ENCODE data around the gene CYB5R3. TPM values are rescaled to one million over a fixed set of nuclear protein-coding genes. Genes with fewer than 3 reads are reported as not detected.

The CYB5R3 gene
- total and polyA plus RNA-seq, 4 experiments from 2014 or later, result 42.7 to 91.1 (median 44.8) TPM

DNA sequence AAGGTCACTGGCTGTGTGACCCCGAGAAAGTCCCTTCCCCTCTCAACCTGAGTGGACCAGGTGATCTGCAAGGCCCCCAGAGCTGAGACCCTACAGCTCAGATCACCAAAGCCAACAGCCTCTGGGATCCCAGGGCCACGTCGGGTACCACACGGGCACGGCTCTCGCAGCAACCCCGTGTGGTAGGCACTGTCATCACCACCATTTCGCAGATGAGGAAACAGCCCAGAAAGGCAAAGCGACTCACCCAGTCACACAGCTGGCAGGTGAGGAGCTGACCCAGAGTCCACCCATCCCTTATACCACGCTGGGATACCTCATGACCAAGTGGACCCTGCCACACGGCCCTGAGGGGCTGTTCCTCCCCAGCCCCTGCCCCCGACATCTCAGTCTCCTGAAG, 11.6 kb downstream of the CYB5R3 start:
- POLR2A ChIA-PET (ENCODE audit: partially characterized antibody), result interaction anchor here (1.5 kb wide), 1 partner anchor 22 kb away, joined by 5 read pairs; no protein-coding TSS in a partner anchor
- CTCF ChIA-PET (ENCODE audit: partially characterized antibody), result interaction anchor here (4.4 kb wide), 1 partner anchor 16 kb away, joined by 19 read pairs; no protein-coding TSS in a partner anchor
- no peak overlapping the region for H3K4me3 ChIP-seq (ENCODE audit: low read length in 2 of 2)
- peaks cover 0 to 4% (median 2%) of the 10 kb centered on the region in 4 donors for H3K4me1 Mint-ChIP-seq
- DNase-seq, result no peak
- no peaks in the 10 kb centered on the region for H3K27me3 ChIP-seq (ENCODE audit: insufficient read depth, low read length)
- intact Hi-C loops (cut with micrococcal nuclease), result no loop called here
- peaks cover 2 to 24% of the 10 kb centered on the region in 2 donors for H3K36me3 Mint-ChIP-seq
- peaks cover 2% of the 10 kb centered on the region for H3K36me3 ChIP-seq (ENCODE audit: insufficient read depth, low read length)
- H3K27me3 Mint-ChIP-seq, result no peaks in the 10 kb centered on the region
- peak overlapping the region in 3 of 7 donors; percentile 3 to 41 (median 34) for H3K27ac Mint-ChIP-seq
- H3K4me1 ChIP-seq (ENCODE audit: insufficient read depth, low read length), result no peaks in the 10 kb centered on the region
- no peaks in the 10 kb centered on the region for H3K9me3 Mint-ChIP-seq
- no peaks in the 10 kb centered on the region for H3K9me3 ChIP-seq (ENCODE audit: control insufficient read depth in 1 of 2, low read length in 2 of 2)
- H3K27ac ChIP-seq (ENCODE audit: low read depth, low read length), result no peak overlapping the region
- no peak overlapping the region for H3K4me3 Mint-ChIP-seq

DNA sequence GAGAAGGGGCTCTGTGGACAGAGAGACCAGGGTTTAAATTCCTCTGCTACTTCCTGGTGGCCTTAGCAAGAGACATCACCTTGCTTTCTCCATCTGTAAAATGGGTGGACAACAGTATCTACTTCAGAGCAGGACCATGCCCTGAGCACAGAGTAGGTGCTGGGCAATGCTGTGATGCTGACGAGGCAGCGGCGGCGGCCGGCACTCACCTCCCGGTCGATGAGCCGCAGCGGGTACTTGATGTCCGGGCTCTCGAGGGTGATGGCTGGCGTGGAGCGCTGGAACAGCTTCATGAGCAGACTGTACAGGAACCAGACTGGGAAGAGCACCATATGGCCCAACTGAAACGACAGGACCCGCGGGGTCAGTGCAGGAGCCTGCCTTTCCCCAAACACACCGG, 12.7 kb downstream of the CYB5R3 start:
- Histone ChIP-seq H3K4me3 (ENCODE audit: low read length in 2 of 2) (no peak overlapping the region), H3K36me3 (ENCODE audit: insufficient read depth, low read length) (peaks cover 10% of the 10 kb centered on the region), H3K4me1 (ENCODE audit: insufficient read depth, low read length) (no peaks in the 10 kb centered on the region), H3K27me3 (ENCODE audit: insufficient read depth, low read length) (no peaks in the 10 kb centered on the region), H3K27ac (ENCODE audit: low read depth, low read length) (no peak overlapping the region), H3K9me3 (ENCODE audit: control insufficient read depth in 1 of 2, low read length in 2 of 2) (no peaks in the 10 kb centered on the region)
- Mint-ChIP-seq H3K36me3 (peaks cover 3 to 30% of the 10 kb centered on the region in 2 donors), H3K4me1 (peaks cover 0 to 4% (median 2%) of the 10 kb centered on the region in 4 donors), H3K27ac (no peak overlapping the region), H3K9me3 (no peaks in the 10 kb centered on the region), H3K27me3 (no peaks in the 10 kb centered on the region), H3K4me3 (no peak overlapping the region)
- CTCF ChIA-PET (ENCODE audit: partially characterized antibody), result interaction anchor here (4.4 kb wide), 1 partner anchor 15 kb away, joined by 19 read pairs; no protein-coding TSS in a partner anchor
- no peak for DNase-seq
- POLR2A ChIA-PET (ENCODE audit: partially characterized antibody), result interaction anchor here (1.5 kb wide), 1 partner anchor 21 kb away, joined by 5 read pairs; no protein-coding TSS in a partner anchor
- intact Hi-C loops (cut with micrococcal nuclease), result no loop called here

DNA sequence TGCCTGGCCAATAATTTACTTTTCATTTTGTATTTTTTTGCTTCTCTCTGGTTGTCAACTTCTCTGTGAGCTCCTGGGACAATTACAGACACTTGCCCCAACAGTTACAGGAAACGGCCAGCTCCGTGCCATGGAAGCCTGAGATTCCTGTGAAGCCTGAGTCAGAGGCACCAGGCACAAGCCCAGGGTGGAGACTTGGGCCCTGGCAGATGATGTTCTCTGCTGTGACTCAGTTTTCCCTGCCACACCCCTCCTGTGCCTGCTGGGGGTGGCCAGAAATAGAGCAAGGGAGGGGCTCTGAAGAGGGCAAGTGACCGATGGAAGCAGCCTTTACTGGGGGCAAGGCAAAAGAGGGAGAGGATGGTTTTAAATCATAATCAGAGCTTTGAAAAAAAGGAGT, 13.7 kb downstream of the CYB5R3 start:
- ChIA-PET CTCF (ENCODE audit: partially characterized antibody) (interaction anchor here (0.6 to 4.4 kb wide), 2 partner anchors 14 to 96 kb away, joined by 3 to 19 read pairs; no protein-coding TSS in a partner anchor), POLR2A (ENCODE audit: partially characterized antibody) (no interaction called here)
- peaks cover 15% of the 10 kb centered on the region for H3K36me3 ChIP-seq (ENCODE audit: insufficient read depth, low read length)

DNA sequence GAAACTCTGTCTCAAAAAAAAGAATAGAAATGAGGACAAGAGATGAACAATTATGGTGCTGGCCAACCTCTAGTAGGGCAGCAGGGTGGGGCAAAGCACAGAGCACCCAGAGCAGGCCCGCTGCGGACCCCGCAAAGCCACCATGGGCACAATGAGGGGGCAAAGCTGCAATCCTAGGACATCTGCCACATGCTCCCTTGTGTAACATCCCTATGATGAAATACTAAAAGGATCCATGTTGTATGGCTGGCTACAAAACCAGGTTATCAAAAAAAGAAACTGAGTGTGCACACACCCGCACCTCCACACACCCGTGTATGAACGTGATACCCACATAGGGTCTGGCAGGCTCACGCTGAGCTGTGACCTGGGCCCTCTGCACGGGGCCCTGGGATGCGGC, 16.2 kb downstream of the CYB5R3 start:
- POLR2A ChIA-PET (ENCODE audit: partially characterized antibody), result no interaction called here
- peaks cover 11 to 45% of the 10 kb centered on the region in 2 donors for H3K36me3 Mint-ChIP-seq

More for the DNA sequence above, 13.7 kb downstream of the CYB5R3 start:
- no peak for DNase-seq
- intact Hi-C loops (cut with micrococcal nuclease), result no loop called here
- Mint-ChIP-seq H3K27ac (no peak overlapping the region), H3K36me3 (peaks cover 5 to 32% of the 10 kb centered on the region in 2 donors), H3K4me3 (no peak overlapping the region), H3K27me3 (no peaks in the 10 kb centered on the region), H3K4me1 (peaks cover 0 to 3% (median 2%) of the 10 kb centered on the region in 4 donors), H3K9me3 (no peaks in the 10 kb centered on the region)
- no peaks in the 10 kb centered on the region for H3K9me3 ChIP-seq (ENCODE audit: control insufficient read depth in 1 of 2, low read length in 2 of 2)
- no peak overlapping the region for H3K4me3 ChIP-seq (ENCODE audit: low read length in 2 of 2)
- H3K4me1 ChIP-seq (ENCODE audit: insufficient read depth, low read length), result no peaks in the 10 kb centered on the region
- H3K27ac ChIP-seq (ENCODE audit: low read depth, low read length), result no peak overlapping the region
- no peaks in the 10 kb centered on the region for H3K27me3 ChIP-seq (ENCODE audit: insufficient read depth, low read length)

DNA sequence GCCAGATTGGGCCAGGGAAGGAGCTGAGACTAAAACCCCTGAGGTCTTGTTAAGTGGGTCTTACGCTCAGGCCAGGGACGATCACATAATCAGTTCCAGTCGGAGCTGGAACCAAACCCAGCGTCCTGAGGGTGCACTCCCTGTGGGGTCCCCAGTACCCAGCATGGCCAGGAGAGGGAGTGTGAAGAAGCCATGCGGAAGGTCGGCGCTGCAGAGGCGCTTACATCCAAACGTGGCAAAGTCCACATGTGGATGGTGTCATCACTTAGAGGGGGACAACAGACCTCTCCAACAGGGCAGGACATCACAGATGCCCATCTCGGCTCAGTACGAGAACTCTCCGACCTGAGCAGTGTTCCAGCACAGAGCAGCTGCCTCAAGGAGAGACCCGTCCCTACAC, 17.1 kb downstream of the CYB5R3 start:
- Mint-ChIP-seq H3K27me3 (no peaks in the 10 kb centered on the region), H3K27ac (no peak overlapping the region), H3K9me3 (no peaks in the 10 kb centered on the region), H3K4me1 (no peaks in the 10 kb centered on the region), H3K4me3 (no peak overlapping the region), H3K36me3 (peaks cover 11 to 45% of the 10 kb centered on the region in 2 donors)
- H3K27ac ChIP-seq (ENCODE audit: low read depth, low read length), result no peak overlapping the region
- POLR2A ChIA-PET (ENCODE audit: partially characterized antibody), result no interaction called here
- H3K9me3 ChIP-seq (ENCODE audit: control insufficient read depth in 1 of 2, low read length in 2 of 2), result no peaks in the 10 kb centered on the region
- peaks cover 44% of the 10 kb centered on the region for H3K36me3 ChIP-seq (ENCODE audit: insufficient read depth, low read length)
- H3K4me3 ChIP-seq (ENCODE audit: low read length in 2 of 2), result no peak overlapping the region
- intact Hi-C loops (cut with micrococcal nuclease), result no loop called here
- H3K4me1 ChIP-seq (ENCODE audit: insufficient read depth, low read length), result no peaks in the 10 kb centered on the region
- no peaks in the 10 kb centered on the region for H3K27me3 ChIP-seq (ENCODE audit: insufficient read depth, low read length)
- CTCF ChIA-PET (ENCODE audit: partially characterized antibody), result interaction anchor here (1.7 kb wide), 1 partner anchor 11 kb away, joined by 4 read pairs; no protein-coding TSS in a partner anchor
- no peak for DNase-seq

More for the DNA sequence above, 16.2 kb downstream of the CYB5R3 start:
- Histone ChIP-seq H3K4me1 (ENCODE audit: insufficient read depth, low read length) (no peaks in the 10 kb centered on the region), H3K9me3 (ENCODE audit: control insufficient read depth in 1 of 2, low read length in 2 of 2) (no peaks in the 10 kb centered on the region), H3K27ac (ENCODE audit: low read depth, low read length) (no peak overlapping the region), H3K36me3 (ENCODE audit: insufficient read depth, low read length) (peaks cover 35% of the 10 kb centered on the region), H3K4me3 (ENCODE audit: low read length in 2 of 2) (no peak overlapping the region), H3K27me3 (ENCODE audit: insufficient read depth, low read length) (no peaks in the 10 kb centered on the region)
- intact Hi-C loops (cut with micrococcal nuclease), result no loop called here
- DNase-seq, result no peak
- Mint-ChIP-seq H3K9me3 (no peaks in the 10 kb centered on the region), H3K4me1 (no peaks in the 10 kb centered on the region), H3K27ac (peak overlapping the region in 1 of 7 donors; percentile 47), H3K4me3 (no peak overlapping the region), H3K27me3 (no peaks in the 10 kb centered on the region)
- CTCF ChIA-PET (ENCODE audit: partially characterized antibody), result interaction anchor here (1.7 kb wide), 1 partner anchor 12 kb away, joined by 4 read pairs; no protein-coding TSS in a partner anchor

DNA sequence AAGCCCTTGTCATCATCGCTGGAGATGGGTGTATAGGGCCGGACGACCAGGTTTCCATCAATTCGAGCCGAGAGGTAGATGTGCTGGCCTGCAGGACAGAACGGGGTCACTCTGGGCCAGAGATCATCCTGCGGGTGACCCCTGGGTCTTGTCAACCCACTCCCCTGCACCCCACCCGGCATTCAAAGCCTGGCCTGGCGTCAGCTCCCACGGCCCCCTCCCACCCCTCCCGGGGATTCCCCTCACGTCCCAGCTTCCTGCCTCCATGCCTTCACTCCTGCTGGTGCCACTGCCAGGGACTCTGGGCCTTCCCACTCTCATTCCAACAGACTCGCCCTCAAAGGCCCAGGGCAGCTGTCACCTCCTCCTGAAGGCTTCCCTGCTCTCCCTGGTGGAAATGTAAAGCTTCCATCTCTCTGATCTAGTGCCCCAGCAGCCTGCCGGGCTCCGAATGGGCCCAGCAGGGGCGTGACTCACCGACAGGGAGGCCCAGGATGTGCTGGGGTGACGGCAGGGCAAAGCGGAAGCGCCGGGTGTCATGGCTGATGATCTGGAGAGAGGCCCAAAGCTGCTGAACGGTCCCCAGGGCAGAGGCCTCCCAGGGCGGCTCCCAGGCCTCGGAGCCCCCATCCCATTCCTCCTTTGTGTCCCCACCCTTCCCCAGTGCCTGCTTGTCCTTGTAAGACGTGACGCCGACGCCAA, 18.1 kb downstream of the CYB5R3 start:
- peaks cover 53% of the 10 kb centered on the region for H3K36me3 ChIP-seq (ENCODE audit: insufficient read depth, low read length)
- no peaks in the 10 kb centered on the region for H3K27me3 ChIP-seq (ENCODE audit: insufficient read depth, low read length)
- H3K27ac ChIP-seq (ENCODE audit: low read depth, low read length), result no peak overlapping the region
- H3K27ac Mint-ChIP-seq, result peak overlapping the region in 1 of 7 donors; percentile 77
- DNase-seq, result no peak
- no peaks in the 10 kb centered on the region for H3K9me3 ChIP-seq (ENCODE audit: control insufficient read depth in 1 of 2, low read length in 2 of 2)
- no peaks in the 10 kb centered on the region for H3K4me1 Mint-ChIP-seq
- ChIA-PET POLR2A (ENCODE audit: partially characterized antibody) (no interaction called here), CTCF (ENCODE audit: partially characterized antibody) (interaction anchor here (1.4 kb wide), 1 partner anchor 9 kb away, joined by 3 read pairs; no protein-coding TSS in a partner anchor)
- intact Hi-C loops (cut with micrococcal nuclease), result no loop called here
- H3K9me3 Mint-ChIP-seq, result no peaks in the 10 kb centered on the region
- H3K4me1 ChIP-seq (ENCODE audit: insufficient read depth, low read length), result no peaks in the 10 kb centered on the region
- no peak overlapping the region for H3K4me3 Mint-ChIP-seq
- H3K4me3 ChIP-seq (ENCODE audit: low read length in 2 of 2), result no peak overlapping the region
- H3K27me3 Mint-ChIP-seq, result no peaks in the 10 kb centered on the region
- H3K36me3 Mint-ChIP-seq, result peaks cover 15 to 51% of the 10 kb centered on the region in 2 donors

DNA sequence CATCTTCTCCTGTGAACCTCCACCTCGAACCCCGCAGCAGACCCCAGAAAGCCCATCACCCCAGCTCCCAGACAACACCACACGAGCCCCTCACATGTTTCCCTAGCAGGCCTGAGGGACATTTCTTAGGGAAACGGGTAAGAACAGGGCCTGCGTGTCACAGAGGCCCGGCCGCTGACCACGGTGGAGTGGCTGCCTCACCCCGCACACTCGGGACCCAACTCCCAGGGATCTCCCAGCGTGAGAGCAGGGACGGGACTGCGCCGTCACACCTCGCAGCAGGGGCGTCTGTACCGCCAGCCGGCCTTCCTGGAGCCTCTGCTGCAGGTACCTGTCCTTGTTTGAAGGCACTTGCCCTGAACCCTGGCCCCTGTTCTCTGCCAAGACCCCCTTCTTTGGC, 19.0 kb downstream of the CYB5R3 start:
- H3K27ac Mint-ChIP-seq, result no peak overlapping the region
- Histone ChIP-seq H3K27me3 (ENCODE audit: insufficient read depth, low read length) (no peaks in the 10 kb centered on the region), H3K9me3 (ENCODE audit: control insufficient read depth in 1 of 2, low read length in 2 of 2) (no peaks in the 10 kb centered on the region), H3K4me1 (ENCODE audit: insufficient read depth, low read length) (no peaks in the 10 kb centered on the region), H3K27ac (ENCODE audit: low read depth, low read length) (no peak overlapping the region), H3K36me3 (ENCODE audit: insufficient read depth, low read length) (peaks cover 56% of the 10 kb centered on the region), H3K4me3 (ENCODE audit: low read length in 2 of 2) (no peak overlapping the region)
- no peaks in the 10 kb centered on the region for H3K4me1 Mint-ChIP-seq
- H3K27me3 Mint-ChIP-seq, result no peaks in the 10 kb centered on the region
- H3K36me3 Mint-ChIP-seq, result peaks cover 17 to 47% of the 10 kb centered on the region in 2 donors
- no peak overlapping the region for H3K4me3 Mint-ChIP-seq
- H3K9me3 Mint-ChIP-seq, result no peaks in the 10 kb centered on the region
- DNase-seq, result no peak
- intact Hi-C loops (cut with micrococcal nuclease), result no loop called here
- POLR2A ChIA-PET (ENCODE audit: partially characterized antibody), result no interaction called here
- CTCF ChIA-PET (ENCODE audit: partially characterized antibody), result interaction anchor here (1.4 kb wide), 1 partner anchor 8 kb away, joined by 3 read pairs; no protein-coding TSS in a partner anchor
